GM13977 (cell line): ENCODE measurements around the gene SYNE4.
A peak's percentile ranks its signal among the peaks of the same experiment; 100 is the strongest.

Source experiments
- DNase-seq: peaks from one replicate; pipeline ENCODE4 v3.0.0; 2012; ENCODE audit warnings: low spot score
- in situ Hi-C: fragments of 300-500 bp; cut with MboI; formaldehyde crosslinking; loops from one replicate; pipeline ENCODE4 v1.12.0; 2022; ENCODE audit warnings: low sequenced_read_pairs, low pct_unique_long_range_greater_than_20kb, mixed read lengths, inconsistent platforms; ENCODE audit not compliant: unreplicated experiment
- TF ChIP-seq, protein P1 (sequence below): IDR thresholded peaks from 2 replicates; pipeline ENCODE4 v1.5.1; 2012; ENCODE audit warnings: mild to moderate bottlenecking, control low read depth; ENCODE audit not compliant: insufficient read depth; ENCODE audit errors: extremely low read depth, missing control alignments

SYNE4 gene

DNA sequence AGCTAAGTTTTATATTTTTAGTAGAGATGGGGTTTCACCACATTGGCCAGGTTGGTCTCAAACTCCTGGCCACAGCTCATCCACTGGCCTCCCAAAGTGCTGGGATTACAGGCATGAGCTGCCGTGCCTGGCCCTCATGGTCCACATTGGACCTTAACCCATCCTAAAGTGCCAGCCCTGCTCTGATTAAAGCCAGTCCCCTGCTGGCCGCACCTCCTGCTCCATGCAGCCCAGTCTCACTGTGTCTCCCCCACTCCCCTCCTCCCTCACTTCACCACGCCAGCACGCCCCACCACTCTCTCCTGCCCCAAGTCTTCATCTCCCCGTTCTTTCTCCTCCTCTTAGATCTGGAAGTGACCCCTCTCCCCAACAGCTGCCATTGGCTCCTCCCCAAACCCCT is 30.3 kb downstream of the SYNE4 start:
- in situ Hi-C loops = no loop called here
- no peak for DNase-seq
- TF ChIP-seq, protein P1, sequence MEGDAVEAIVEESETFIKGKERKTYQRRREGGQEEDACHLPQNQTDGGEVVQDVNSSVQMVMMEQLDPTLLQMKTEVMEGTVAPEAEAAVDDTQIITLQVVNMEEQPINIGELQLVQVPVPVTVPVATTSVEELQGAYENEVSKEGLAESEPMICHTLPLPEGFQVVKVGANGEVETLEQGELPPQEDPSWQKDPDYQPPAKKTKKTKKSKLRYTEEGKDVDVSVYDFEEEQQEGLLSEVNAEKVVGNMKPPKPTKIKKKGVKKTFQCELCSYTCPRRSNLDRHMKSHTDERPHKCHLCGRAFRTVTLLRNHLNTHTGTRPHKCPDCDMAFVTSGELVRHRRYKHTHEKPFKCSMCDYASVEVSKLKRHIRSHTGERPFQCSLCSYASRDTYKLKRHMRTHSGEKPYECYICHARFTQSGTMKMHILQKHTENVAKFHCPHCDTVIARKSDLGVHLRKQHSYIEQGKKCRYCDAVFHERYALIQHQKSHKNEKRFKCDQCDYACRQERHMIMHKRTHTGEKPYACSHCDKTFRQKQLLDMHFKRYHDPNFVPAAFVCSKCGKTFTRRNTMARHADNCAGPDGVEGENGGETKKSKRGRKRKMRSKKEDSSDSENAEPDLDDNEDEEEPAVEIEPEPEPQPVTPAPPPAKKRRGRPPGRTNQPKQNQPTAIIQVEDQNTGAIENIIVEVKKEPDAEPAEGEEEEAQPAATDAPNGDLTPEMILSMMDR = no peak

- DNase-seq = no peak
- in situ Hi-C loops = no loop called here
- TF ChIP-seq, protein P1 = peak; percentile 30
Observed at GRCh38 chr19:35977446-35978222, 31.0 kb downstream of the SYNE4 start.

DNA sequence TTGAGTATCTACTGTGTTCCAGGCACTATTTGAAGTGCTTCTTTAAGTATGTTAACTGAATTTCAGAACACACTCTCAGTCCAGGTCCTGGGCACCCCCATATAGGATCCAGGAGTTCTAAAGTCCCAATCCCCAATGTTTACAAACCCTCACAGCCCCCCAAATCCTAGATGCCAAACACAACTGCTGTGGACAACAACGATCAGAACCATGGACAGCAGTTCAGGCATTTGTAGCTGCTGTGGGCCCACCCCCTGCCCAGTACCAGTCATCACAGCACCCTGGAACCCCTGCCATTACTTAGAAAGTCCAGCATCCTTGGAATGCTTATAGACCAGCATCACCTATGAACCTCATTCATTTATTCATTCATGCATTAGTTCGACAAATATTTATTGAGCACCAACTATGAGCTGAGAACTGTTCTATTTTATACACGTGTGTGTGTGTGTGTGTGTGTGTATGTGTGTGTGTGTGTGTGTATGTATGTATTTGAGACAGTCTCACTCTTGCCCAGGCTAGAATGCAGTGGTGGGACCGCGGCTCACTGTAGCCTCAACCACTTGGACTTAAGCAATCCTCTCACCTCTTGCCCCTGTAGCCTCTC is 32.9 kb downstream of the SYNE4 start:
- TF ChIP-seq, protein P1 = no peak
- in situ Hi-C loops = no loop called here
- no peak for DNase-seq

- in situ Hi-C loops = no loop called here
- TF ChIP-seq, protein P1 = no peak
- DNase-seq = no peak
Observed at GRCh38 chr19:35973487-35973886, 35.1 kb downstream of the SYNE4 start.

DNA sequence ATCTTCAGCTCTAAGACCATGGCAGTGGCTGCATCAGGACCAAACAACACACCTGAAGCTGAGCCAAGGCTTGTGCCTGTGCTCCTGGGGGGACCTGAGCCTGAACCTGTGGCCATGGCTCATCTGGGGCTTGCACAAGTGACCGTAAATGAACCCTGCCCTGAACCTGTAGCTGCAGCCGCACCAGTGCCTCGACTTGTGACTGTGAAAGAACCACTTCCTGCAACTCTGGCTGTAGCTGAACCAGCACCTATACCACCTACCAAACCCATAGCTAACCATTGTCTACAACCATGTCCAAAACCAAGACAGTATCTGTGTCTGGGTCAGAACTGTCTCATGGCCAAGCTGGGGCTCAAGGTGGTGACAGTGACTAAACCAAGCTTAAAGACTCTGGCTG is 41.8 kb downstream of the SYNE4 start:
- TF ChIP-seq, protein P1 = no peak
- no peak for DNase-seq
- in situ Hi-C loops = no loop called here

DNA sequence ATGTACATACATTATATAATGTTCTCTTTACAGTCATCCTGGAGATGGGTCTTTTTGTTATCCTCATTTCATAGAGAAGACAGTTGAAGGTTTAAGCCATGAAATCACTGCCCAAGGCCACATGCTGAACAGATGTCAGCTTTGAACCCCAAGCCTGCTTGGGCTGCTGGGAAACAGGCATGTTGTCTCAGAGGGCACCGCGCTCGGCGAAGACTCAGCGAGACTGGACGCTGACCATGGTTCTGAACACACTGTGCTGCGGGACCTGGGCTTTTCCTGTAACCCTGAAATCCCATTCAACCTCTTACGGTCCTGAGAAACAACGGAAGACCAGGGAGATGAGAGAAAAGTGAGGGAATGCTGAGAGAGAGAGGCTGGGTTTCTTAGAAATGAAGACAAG is 45.1 kb downstream of the SYNE4 start:
- in situ Hi-C loops = no loop called here
- TF ChIP-seq, protein P1 = no peak
- DNase-seq = no peak
